Measurements from ENCODE around the gene EMP3.
"Not testable (repeated sequence)": the region's sequence is repeated elsewhere in the genome, so short reads cannot be mapped to it uniquely, and the experiment has no call there.

Gene EMP3

GRCh38 chr19:48348737-48349136 is 23.4 kb downstream of the EMP3 start:
- no peak for DNase-seq

GRCh38 chr19:48350856-48351255 is 25.5 kb downstream of the EMP3 start:
- DNase-seq: no peak

- DNase-seq: peak; percentile 75 to 82
Measured at GRCh38 chr19:48351341-48351752, 26.0 kb downstream of the EMP3 start.

GRCh38 chr19:48353677-48354076 is 28.3 kb downstream of the EMP3 start:
- no peak for DNase-seq

- DNase-seq: no peak
Measured at GRCh38 chr19:48354332-48354992, 29.1 kb downstream of the EMP3 start.

- DNase-seq: no peak
Measured at GRCh38 chr19:48355365-48355954, 30.1 kb downstream of the EMP3 start.

- DNase-seq: no peak
Measured at GRCh38 chr19:48359123-48359522, 33.8 kb downstream of the EMP3 start.

- no peak for DNase-seq
Measured at GRCh38 chr19:48361912-48362311, 36.6 kb downstream of the EMP3 start.

- DNase-seq: peak; percentile 83 to 84
Measured at GRCh38 chr19:48362716-48363499, 37.6 kb downstream of the EMP3 start.

GRCh38 chr19:48363500-48363809 is 38.1 kb downstream of the EMP3 start:
- DNase-seq: peak; percentile 9 to 22

- peak; percentile 94 to 97 for DNase-seq
Measured at GRCh38 chr19:48363810-48364597, 38.7 kb downstream of the EMP3 start, which contains the start of the genes SYNGR4 and TMEM143. TSS of gene SYNGR4 (plus strand) at chr19:48364367. CDS start at chr19:48365843, 1,476 bp downstream. TSS of gene TMEM143 (minus strand) at chr19:48363940. CDS start at chr19:48363920, 20 bp downstream.

- DNase-seq: no peak
Measured at GRCh38 chr19:48364598-48365348, 39.4 kb downstream of the EMP3 start.

GRCh38 chr19:48365602-48366001 is 40.2 kb downstream of the EMP3 start:
- DNase-seq: no peak

GRCh38 chr19:48367855-48368254 is 42.5 kb downstream of the EMP3 start:
- DNase-seq: no peak

GRCh38 chr19:48368936-48369335 is 43.6 kb downstream of the EMP3 start:
- no peak for DNase-seq

- DNase-seq: no peak
Measured at GRCh38 chr19:48370955-48371354, 45.6 kb downstream of the EMP3 start.

- DNase-seq: no peak
Measured at GRCh38 chr19:48371367-48371766, 46.0 kb downstream of the EMP3 start.

- DNase-seq: not testable (repeated sequence)
Measured at GRCh38 chr19:48371771-48372170, 46.4 kb downstream of the EMP3 start.

GRCh38 chr19:48372904-48373303 is 47.6 kb downstream of the EMP3 start:
- DNase-seq: no peak

GRCh38 chr19:48373567-48373966 is 48.2 kb downstream of the EMP3 start:
- DNase-seq: no peak

GRCh38 chr19:48378194-48378570 is 52.8 kb downstream of the EMP3 start:
- DNase-seq: no peak

GRCh38 chr19:48379058-48379457 is 53.7 kb downstream of the EMP3 start:
- no peak for DNase-seq

Data from activated CD4-positive, alpha-beta T cell treated with anti-CD3 and anti-CD28 coated beads, Interleukin-2, amount 50 U/mL, for 4 hours (primary cell).